CD14-positive monocyte (primary cell): Measurements from ENCODE around the gene PCK2. TPM values are rescaled to one million over a fixed set of nuclear protein-coding genes. Genes with fewer than 3 reads are reported as not detected.

Experiments
- DNase-seq, 3 donors: peaks; one replicate each; pipeline ENCODE4 v3.0.0-alpha.2; 2011 to 2022
- H2AFZ ChIP-seq: 2 replicates; pipeline ENCODE4 v1.6.0; 2012; ENCODE audit warnings: mild to moderate bottlenecking, low read depth, low read length, inconsistent platforms; ENCODE audit not compliant: insufficient read depth, poor library complexity, severe bottlenecking
- H3K27ac ChIP-seq, 2 donors: 1 replicate in 1 of 2; 2 replicates in 1 of 2; pipeline ENCODE4 v1.5.1; 2012 to 2013; ENCODE audit warnings: low read length in 2 of 2, control low read depth in 1 of 2, inconsistent platforms in 1 of 2, low read depth in 1 of 2, mild to moderate bottlenecking in 1 of 2
- H3K27me3 ChIP-seq, 2 donors: one replicate each; pipeline versions ENCODE4 v1.6.0 to v1.6.1; 2011 to 2013; ENCODE audit warnings: low read length in 2 of 2; ENCODE audit not compliant: control insufficient read depth in 2 of 2, insufficient read depth in 2 of 2
- H3K36me3 ChIP-seq, 2 donors: replicated peaks in 1 of 2; 1 replicate in 1 of 2; 2 replicates in 1 of 2; pipeline versions ENCODE4 v1.5.1 to v1.6.1; 2012 to 2013; ENCODE audit warnings: low read length in 2 of 2, control low read depth in 1 of 2, inconsistent platforms in 1 of 2, mild to moderate bottlenecking in 1 of 2; ENCODE audit not compliant: insufficient read depth in 2 of 2, control insufficient read depth in 1 of 2
- H3K4me1 ChIP-seq, 2 donors: 1 replicate in 1 of 2; 2 replicates in 1 of 2; pipeline versions ENCODE4 v1.5.1 to v1.6.1; 2012 to 2013; ENCODE audit warnings: low read length in 2 of 2, control low read depth in 1 of 2, inconsistent platforms in 1 of 2, mild to moderate bottlenecking in 1 of 2, moderate library complexity in 1 of 2; ENCODE audit not compliant: insufficient read depth in 2 of 2, control insufficient read depth in 1 of 2
- H3K4me2 ChIP-seq: replicated peaks from 2 replicates; pipeline ENCODE3; 2012; ENCODE audit warnings: low read length, moderate library complexity, mild to moderate bottlenecking; ENCODE audit not compliant: poor library complexity, severe bottlenecking; ENCODE audit errors: extremely low read depth
- H3K4me3 ChIP-seq, 3 experiments: fragments of 200-600 bp in 1 of 3; sonication (generic) in 1 of 3; replicated peaks in 1 of 3; 1 replicate in 2 of 3; 2 replicates in 1 of 3; pipeline ENCODE4 v1.5.1; 2011 to 2013; ENCODE audit warnings: low read length in 3 of 3, mild to moderate bottlenecking in 3 of 3, control low read depth in 2 of 3, low read depth in 2 of 3, inconsistent platforms in 1 of 3, moderate library complexity in 1 of 3
- H3K79me2 ChIP-seq: 2 replicates; pipeline ENCODE4 v1.6.0; 2012; ENCODE audit warnings: mild to moderate bottlenecking, control low read depth, inconsistent platforms, low read length, moderate library complexity; ENCODE audit not compliant: insufficient read depth
- H3K9ac ChIP-seq: 2 replicates; pipeline ENCODE4 v1.6.0; 2017; ENCODE audit warnings: low read length, mild to moderate bottlenecking; ENCODE audit not compliant: insufficient read depth, poor library complexity, severe bottlenecking
- H3K9me3 ChIP-seq, 2 donors: replicated peaks in 1 of 2; 1 replicate in 1 of 2; 2 replicates in 1 of 2; pipeline versions ENCODE4 v1.5.1 to v1.6.1; 2012 to 2013; ENCODE audit warnings: low read length in 2 of 2, control low read depth in 1 of 2; ENCODE audit not compliant: control insufficient read depth in 1 of 2, insufficient read depth in 1 of 2
- H4K20me1 ChIP-seq: 2 replicates; pipeline ENCODE4 v1.6.0; 2012; ENCODE audit warnings: mild to moderate bottlenecking, low read length, control low read depth, moderate library complexity; ENCODE audit not compliant: insufficient read depth
- H3K27ac Mint-ChIP-seq, 7 donors: one replicate each; pipeline ENCODE4 v1.8.0; 2020; ENCODE audit warnings: mild to moderate bottlenecking in 7 of 7, mixed read lengths in 7 of 7, moderate library complexity in 6 of 7, inconsistent platforms in 2 of 7
- H3K27me3 Mint-ChIP-seq, 3 donors: one replicate each; pipeline ENCODE4 v1.8.0; 2021 to 2022; ENCODE audit warnings: low read depth in 3 of 3, mild to moderate bottlenecking in 3 of 3, mixed read lengths in 3 of 3, moderate library complexity in 3 of 3, inconsistent platforms in 1 of 3
- H3K36me3 Mint-ChIP-seq, 2 donors: one replicate each; pipeline ENCODE4 v1.8.0; 2020; ENCODE audit warnings: mixed read lengths in 2 of 2, inconsistent platforms in 1 of 2, mild to moderate bottlenecking in 1 of 2
- H3K4me1 Mint-ChIP-seq: one replicate; pipeline ENCODE4 v1.8.0; 2020; ENCODE audit warnings: mild to moderate bottlenecking, mixed read lengths
- H3K4me3 Mint-ChIP-seq, 2 donors: one replicate each; pipeline ENCODE4 v1.8.0; 2020; ENCODE audit warnings: mild to moderate bottlenecking in 2 of 2, mixed read lengths in 2 of 2, moderate library complexity in 1 of 2
- H3K9me3 Mint-ChIP-seq, 7 donors: one replicate each; pipeline ENCODE4 v1.8.0; 2020 to 2022; ENCODE audit warnings: mixed read lengths in 7 of 7, mild to moderate bottlenecking in 6 of 7, moderate library complexity in 6 of 7, inconsistent platforms in 2 of 7
- CTCF ChIP-seq: fragments of 200-600 bp; IDR thresholded peaks from one replicate; pipeline ENCODE4 v1.8.0; 2022; ENCODE audit warnings: antibody characterized with exemption, mild to moderate bottlenecking
- WGBS: methylation state at CpG from one replicate; pipeline ENCODE4 v1.1.5; 2013; ENCODE audit warnings: missing lambda C conversion rate; ENCODE audit not compliant: insufficient coverage; 5-methylcytosine and 5-hydroxymethylcytosine counted together
- intact Hi-C, 2 donors: fragments of 100-400 bp; cut with micrococcal nuclease; formaldehyde crosslinking; loops; one replicate each; pipeline versions ENCODE4 v1.15.0 to v1.15.1; 2023
- polyA plus RNA-seq, 3 donors: library from polyadenylated mRNA; depleted of rRNA in 1 of 3; unstranded in 2 of 3; stranded (reverse) in 1 of 3; fragments of 300-500 nt in 2 of 3; fragments of >200 nt in 1 of 3; fragmentation: Illumina TruSeq in 2 of 3; gene quantifications; 1 replicate in 2 of 3; 2 replicates in 1 of 3; pipeline ENCODE4 v1.2.3, GENCODE V29; 2012 to 2021

The PCK2 gene
- polyA plus RNA-seq, 3 donors, result 29.9 to 34.2 (median 31.3) TPM

DNA sequence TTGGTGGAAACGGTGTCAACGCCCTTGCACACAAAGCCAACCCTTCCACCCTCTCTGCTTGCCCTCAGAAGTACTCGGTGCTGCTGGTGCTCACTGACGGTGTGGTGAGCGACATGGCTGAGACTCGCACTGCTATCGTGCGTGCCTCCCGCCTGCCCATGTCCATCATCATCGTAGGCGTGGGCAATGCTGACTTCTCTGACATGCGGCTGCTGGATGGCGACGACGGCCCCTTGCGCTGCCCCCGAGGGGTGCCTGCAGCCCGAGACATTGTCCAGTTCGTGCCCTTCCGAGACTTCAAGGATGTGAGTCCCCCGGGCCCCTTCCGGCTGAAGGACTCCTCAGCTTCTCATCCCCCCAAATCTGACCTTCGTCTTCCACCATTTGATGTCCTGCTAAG is 17.0 kb upstream of the PCK2 start:
- no peak for TF ChIP-seq CTCF
- H3K36me3 Mint-ChIP-seq, result peaks cover 3 to 9% of the 10 kb centered on the region in 2 donors
- no peak for DNase-seq
- Histone ChIP-seq H3K27ac (no peak overlapping the region), H3K4me2 (no peak overlapping the region), H3K4me1 (peaks cover 12 to 18% of the 10 kb centered on the region in 2 donors), H3K9ac (no peak overlapping the region), H3K4me3 (no peak overlapping the region), H3K79me2 (no peaks in the 10 kb centered on the region), H3K9me3 (no peaks in the 10 kb centered on the region), H3K36me3 (no peaks in the 10 kb centered on the region), H2AFZ (no peak overlapping the region), H3K27me3 (peaks cover 17 to 26% of the 10 kb centered on the region in 2 donors), H4K20me1 (no peaks in the 10 kb centered on the region)
- H3K27ac Mint-ChIP-seq, result no peak overlapping the region
- H3K9me3 Mint-ChIP-seq, result peaks cover 0 to 13% (median 2%) of the 10 kb centered on the region in 7 donors
- 99% methylated on average over 22 of the region's 23 CpGs for WGBS
- intact Hi-C loops, result no loop called here
- H3K4me1 Mint-ChIP-seq, result peaks cover 23% of the 10 kb centered on the region
- no peak overlapping the region for H3K4me3 Mint-ChIP-seq
- H3K27me3 Mint-ChIP-seq, result peaks cover 32 to 37% (median 36%) of the 10 kb centered on the region in 3 donors

DNA sequence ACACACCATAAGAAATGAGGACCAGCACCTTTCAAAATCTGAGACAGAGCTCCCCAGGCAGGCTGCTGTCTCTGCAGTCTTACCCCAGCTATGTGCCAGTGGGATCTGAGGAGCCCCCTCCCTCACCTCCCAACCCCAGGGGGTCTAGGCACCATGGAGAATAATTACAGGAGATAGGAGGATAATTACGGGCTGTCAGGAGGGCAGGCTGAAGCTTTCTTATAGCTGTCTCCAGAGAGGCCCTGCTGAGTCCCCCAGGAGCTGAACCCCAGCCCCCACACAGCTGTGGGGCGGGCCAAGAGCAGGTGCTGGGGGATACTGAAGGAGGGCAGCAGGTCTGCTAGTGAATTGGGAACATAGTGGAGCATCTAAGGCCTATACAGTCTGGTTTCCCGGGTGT is 16.0 kb upstream of the PCK2 start:
- TF ChIP-seq CTCF, result no peak
- Mint-ChIP-seq H3K27ac (no peak overlapping the region), H3K4me1 (peaks cover 23% of the 10 kb centered on the region), H3K27me3 (peaks cover 42 to 46% (median 44%) of the 10 kb centered on the region in 3 donors), H3K4me3 (no peak overlapping the region), H3K36me3 (peaks cover 4 to 11% of the 10 kb centered on the region in 2 donors), H3K9me3 (peaks cover 0 to 23% (median 2%) of the 10 kb centered on the region in 7 donors)
- Histone ChIP-seq H3K4me3 (no peak overlapping the region), H3K27ac (no peak overlapping the region), H3K79me2 (no peaks in the 10 kb centered on the region), H4K20me1 (no peaks in the 10 kb centered on the region), H3K36me3 (no peaks in the 10 kb centered on the region), H3K4me1 (peaks cover 12 to 18% of the 10 kb centered on the region in 2 donors), H2AFZ (no peak overlapping the region), H3K9me3 (no peaks in the 10 kb centered on the region), H3K9ac (no peak overlapping the region), H3K4me2 (no peak overlapping the region), H3K27me3 (peaks cover 21 to 37% of the 10 kb centered on the region in 2 donors)
- WGBS, result 100% methylated on average over 1 of the region's 3 CpGs
- intact Hi-C loops, result no loop called here
- DNase-seq, result no peak
